ENCODE results near the gene GH1. TPM values are rescaled to one million over a fixed set of nuclear protein-coding genes. Genes with fewer than 3 reads are reported as not detected.

The GH1 gene
- total and polyA plus RNA-seq, 2 of the 13 experiments (the other 11 are each of a cell fraction or from before 2014, with no cell fraction given): not detected

DNA sequence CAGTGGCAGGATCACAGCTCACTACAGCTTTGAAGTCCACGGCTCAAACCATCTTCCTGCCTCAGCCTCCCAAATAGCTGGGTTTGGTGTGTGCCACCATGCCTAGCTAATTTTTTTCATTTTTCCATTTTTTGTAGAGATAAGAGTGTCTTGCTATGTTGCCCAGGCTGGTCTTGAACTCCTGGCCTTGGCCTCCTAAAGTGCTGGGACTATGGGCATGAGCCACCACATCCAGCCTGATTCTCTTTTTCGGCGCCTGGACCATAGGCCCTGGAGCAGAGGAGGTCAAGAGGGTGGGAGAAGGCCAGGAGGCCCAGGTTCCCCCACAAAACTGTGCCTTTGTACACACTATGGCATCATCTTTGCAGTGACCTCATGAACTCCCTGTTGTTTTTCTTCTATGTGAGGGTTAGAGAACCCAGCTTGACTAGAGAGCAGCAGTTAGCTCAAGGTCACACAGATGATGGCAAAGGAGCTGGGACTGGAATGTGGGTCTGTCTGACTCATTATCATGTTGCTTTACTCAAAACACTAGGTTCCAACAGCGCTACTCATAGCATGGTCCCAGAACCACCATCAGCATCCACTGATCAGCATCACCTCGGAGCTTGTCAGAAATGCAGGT lies 37.8 kb upstream of the GH1 start:
- 36% methylated on average over 4 of the region's 5 CpGs for WGBS (ENCODE audit: low lambda C conversion rate)
- BruUV-seq (replicated peaks): no TSS peak
- CTCF ChIA-PET (ENCODE audit: low intra/inter-chr PET ratio, low total read pairs): no interaction called here
- Histone ChIP-seq H3K27me3 (ENCODE audit: control insufficient read depth in 1 of 2, insufficient read depth in 2 of 2, low read length in 2 of 2) (peaks cover 12 to 43% of the 10 kb centered on the region in 2 experiments; a peak in 3 of 5 replicates), H3K4me2 (ENCODE audit: low read depth, low read length) (no peak overlapping the region), H3K27ac (ENCODE audit: extremely low read length, insufficient read depth, low read length) (no peak overlapping the region), H4K20me1 (ENCODE audit: insufficient read depth, low read length) (no peaks in the 10 kb centered on the region), H3K79me2 (ENCODE audit: insufficient read depth, low read length) (no peaks in the 10 kb centered on the region), H3K9ac (ENCODE audit: insufficient read depth, low read depth, low read length) (no peak overlapping the region), H2AFZ (ENCODE audit: low read length) (no peak overlapping the region), H3K4me3 (replicated peaks in 1 of 3; ENCODE audit: insufficient read depth in 1 of 3, low read depth in 2 of 3, low read length in 3 of 3) (no peak overlapping the region), H3K36me3 (replicated peaks in 1 of 2; ENCODE audit: control insufficient read depth in 1 of 2, insufficient read depth in 2 of 2, low read length in 2 of 2) (no peaks in the 10 kb centered on the region), H3K4me1 (ENCODE audit: insufficient read depth, low read length) (peaks cover 17% of the 10 kb centered on the region), H3K9me3 (ENCODE audit: low read length) (no peaks in the 10 kb centered on the region)
- intact Hi-C loops (cut with micrococcal nuclease; ENCODE audit: unreplicated experiment) (no loop called here), in situ Hi-C loops (cut with HindIII; ENCODE audit: extremely low pct_ligation_motif_present, low pct_unique_long_range_greater_than_20kb) (no loop called here)
- ATAC-seq (peak; percentile 66), DNase-seq (ENCODE audit: low spot score) (peak; percentile 90), FAIRE-seq (peak; percentile 81)
- POLR2A ChIA-PET: interaction anchor here (1.2 to 1.5 kb wide), 2 partner anchors 10 to 128 kb away, joined by 3 to 6 read pairs; no protein-coding TSS in a partner anchor
- TF ChIP-seq, protein P1, sequence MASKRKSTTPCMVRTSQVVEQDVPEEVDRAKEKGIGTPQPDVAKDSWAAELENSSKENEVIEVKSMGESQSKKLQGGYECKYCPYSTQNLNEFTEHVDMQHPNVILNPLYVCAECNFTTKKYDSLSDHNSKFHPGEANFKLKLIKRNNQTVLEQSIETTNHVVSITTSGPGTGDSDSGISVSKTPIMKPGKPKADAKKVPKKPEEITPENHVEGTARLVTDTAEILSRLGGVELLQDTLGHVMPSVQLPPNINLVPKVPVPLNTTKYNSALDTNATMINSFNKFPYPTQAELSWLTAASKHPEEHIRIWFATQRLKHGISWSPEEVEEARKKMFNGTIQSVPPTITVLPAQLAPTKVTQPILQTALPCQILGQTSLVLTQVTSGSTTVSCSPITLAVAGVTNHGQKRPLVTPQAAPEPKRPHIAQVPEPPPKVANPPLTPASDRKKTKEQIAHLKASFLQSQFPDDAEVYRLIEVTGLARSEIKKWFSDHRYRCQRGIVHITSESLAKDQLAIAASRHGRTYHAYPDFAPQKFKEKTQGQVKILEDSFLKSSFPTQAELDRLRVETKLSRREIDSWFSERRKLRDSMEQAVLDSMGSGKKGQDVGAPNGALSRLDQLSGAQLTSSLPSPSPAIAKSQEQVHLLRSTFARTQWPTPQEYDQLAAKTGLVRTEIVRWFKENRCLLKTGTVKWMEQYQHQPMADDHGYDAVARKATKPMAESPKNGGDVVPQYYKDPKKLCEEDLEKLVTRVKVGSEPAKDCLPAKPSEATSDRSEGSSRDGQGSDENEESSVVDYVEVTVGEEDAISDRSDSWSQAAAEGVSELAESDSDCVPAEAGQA (IDR thresholded peaks at IDR 0.05; ENCODE audit: low read depth): no peak
- TF ChIP-seq, protein P1 (CRISPR knock-in tag; IDR thresholded peaks at IDR 0.05; ENCODE audit: borderline replicate concordance): no peak
- 0 out of 2 replicates have a peak, but pooled peaks have one; percentile 12 for TF ChIP-seq HDAC2 (CRISPR knock-in tag; IDR thresholded peaks at IDR 0.05)
- TF ChIP-seq, protein P2, sequence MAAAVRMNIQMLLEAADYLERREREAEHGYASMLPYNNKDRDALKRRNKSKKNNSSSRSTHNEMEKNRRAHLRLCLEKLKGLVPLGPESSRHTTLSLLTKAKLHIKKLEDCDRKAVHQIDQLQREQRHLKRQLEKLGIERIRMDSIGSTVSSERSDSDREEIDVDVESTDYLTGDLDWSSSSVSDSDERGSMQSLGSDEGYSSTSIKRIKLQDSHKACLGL (CRISPR knock-in tag; IDR thresholded peaks at IDR 0.05): no peak
- no peak for TF ChIP-seq ZFP82 (CRISPR knock-in tag; IDR thresholded peaks at IDR 0.05; ENCODE audit: borderline replicate concordance)
- peak; percentile 59; the same call in 1 of the 2 replicates for TF ChIP-seq HDAC1 (CRISPR knock-in tag; IDR thresholded peaks at IDR 0.05)
- TF ChIP-seq, protein P3, sequence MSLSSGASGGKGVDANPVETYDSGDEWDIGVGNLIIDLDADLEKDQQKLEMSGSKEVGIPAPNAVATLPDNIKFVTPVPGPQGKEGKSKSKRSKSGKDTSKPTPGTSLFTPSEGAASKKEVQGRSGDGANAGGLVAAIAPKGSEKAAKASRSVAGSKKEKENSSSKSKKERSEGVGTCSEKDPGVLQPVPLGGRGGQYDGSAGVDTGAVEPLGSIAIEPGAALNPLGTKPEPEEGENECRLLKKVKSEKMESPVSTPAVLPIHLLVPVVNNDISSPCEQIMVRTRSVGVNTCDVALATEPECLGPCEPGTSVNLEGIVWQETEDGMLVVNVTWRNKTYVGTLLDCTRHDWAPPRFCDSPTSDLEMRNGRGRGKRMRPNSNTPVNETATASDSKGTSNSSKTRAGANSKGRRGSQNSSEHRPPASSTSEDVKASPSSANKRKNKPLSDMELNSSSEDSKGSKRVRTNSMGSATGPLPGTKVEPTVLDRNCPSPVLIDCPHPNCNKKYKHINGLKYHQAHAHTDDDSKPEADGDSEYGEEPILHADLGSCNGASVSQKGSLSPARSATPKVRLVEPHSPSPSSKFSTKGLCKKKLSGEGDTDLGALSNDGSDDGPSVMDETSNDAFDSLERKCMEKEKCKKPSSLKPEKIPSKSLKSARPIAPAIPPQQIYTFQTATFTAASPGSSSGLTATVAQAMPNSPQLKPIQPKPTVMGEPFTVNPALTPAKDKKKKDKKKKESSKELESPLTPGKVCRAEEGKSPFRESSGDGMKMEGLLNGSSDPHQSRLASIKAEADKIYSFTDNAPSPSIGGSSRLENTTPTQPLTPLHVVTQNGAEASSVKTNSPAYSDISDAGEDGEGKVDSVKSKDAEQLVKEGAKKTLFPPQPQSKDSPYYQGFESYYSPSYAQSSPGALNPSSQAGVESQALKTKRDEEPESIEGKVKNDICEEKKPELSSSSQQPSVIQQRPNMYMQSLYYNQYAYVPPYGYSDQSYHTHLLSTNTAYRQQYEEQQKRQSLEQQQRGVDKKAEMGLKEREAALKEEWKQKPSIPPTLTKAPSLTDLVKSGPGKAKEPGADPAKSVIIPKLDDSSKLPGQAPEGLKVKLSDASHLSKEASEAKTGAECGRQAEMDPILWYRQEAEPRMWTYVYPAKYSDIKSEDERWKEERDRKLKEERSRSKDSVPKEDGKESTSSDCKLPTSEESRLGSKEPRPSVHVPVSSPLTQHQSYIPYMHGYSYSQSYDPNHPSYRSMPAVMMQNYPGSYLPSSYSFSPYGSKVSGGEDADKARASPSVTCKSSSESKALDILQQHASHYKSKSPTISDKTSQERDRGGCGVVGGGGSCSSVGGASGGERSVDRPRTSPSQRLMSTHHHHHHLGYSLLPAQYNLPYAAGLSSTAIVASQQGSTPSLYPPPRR (CRISPR knock-in tag; IDR thresholded peaks at IDR 0.05; ENCODE audit: borderline replicate concordance): no peak
- TF ChIP-seq NR2F6 (IDR thresholded peaks at IDR 0.05): peak; percentile 73; the same call in 1 of the 2 replicates
- TF ChIP-seq NR2F6 (CRISPR knock-in tag; IDR thresholded peaks at IDR 0.05): peak; percentile 79
- TF ChIP-seq, protein P4, sequence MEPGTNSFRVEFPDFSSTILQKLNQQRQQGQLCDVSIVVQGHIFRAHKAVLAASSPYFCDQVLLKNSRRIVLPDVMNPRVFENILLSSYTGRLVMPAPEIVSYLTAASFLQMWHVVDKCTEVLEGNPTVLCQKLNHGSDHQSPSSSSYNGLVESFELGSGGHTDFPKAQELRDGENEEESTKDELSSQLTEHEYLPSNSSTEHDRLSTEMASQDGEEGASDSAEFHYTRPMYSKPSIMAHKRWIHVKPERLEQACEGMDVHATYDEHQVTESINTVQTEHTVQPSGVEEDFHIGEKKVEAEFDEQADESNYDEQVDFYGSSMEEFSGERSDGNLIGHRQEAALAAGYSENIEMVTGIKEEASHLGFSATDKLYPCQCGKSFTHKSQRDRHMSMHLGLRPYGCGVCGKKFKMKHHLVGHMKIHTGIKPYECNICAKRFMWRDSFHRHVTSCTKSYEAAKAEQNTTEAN (CRISPR knock-in tag; conservative IDR thresholded peaks at IDR 0.05): no peak
- TF ChIP-seq ZNF317 (CRISPR knock-in tag; IDR thresholded peaks at IDR 0.05): peak; percentile 83; the same call in 1 of the 2 replicates
- no peak for TF ChIP-seq FOXP1 (IDR thresholded peaks at IDR 0.05)
- peak; percentile 70 for TF ChIP-seq FOXP1 (CRISPR knock-in tag; IDR thresholded peaks at IDR 0.05)

Measured in HepG2 (cell line).